IMR-90 (cell line): ENCODE results near the gene FLT3.

Source experiments
- BHLHE40 ChIP-seq: fragments of 150-350 bp; IDR thresholded peaks from 2 replicates; pipeline ENCODE4 v1.6.1; 2016; ENCODE audit warnings: mild to moderate bottlenecking, low read depth, low read length
- CEBPB ChIP-seq: IDR thresholded peaks from 2 replicates; pipeline ENCODE4 v1.6.1; 2012; ENCODE audit warnings: low read depth, low read length, improper control_type of control experiment
- CHD1 ChIP-seq: IDR thresholded peaks from 2 replicates; pipeline ENCODE4 v1.6.1; 2012; ENCODE audit warnings: low read depth, low read length, improper control_type of control experiment
- CTCF ChIP-seq: conservative IDR thresholded peaks from 2 replicates; pipeline ENCODE4 v1.5.1; 2012; ENCODE audit warnings: mild to moderate bottlenecking, low read depth, low read length, improper control_type of control experiment
- FOS ChIP-seq: fragments of 150-350 bp; IDR thresholded peaks from 2 replicates; pipeline ENCODE4 v1.6.1; 2016; ENCODE audit warnings: low read depth, low read length
- MAZ ChIP-seq: IDR thresholded peaks from 2 replicates; pipeline ENCODE4 v1.6.1; 2012; ENCODE audit warnings: low read depth, mild to moderate bottlenecking, low read length, improper control_type of control experiment, moderate library complexity, borderline replicate concordance
- MXI1 ChIP-seq: IDR thresholded peaks from 2 replicates; pipeline ENCODE4 v1.6.1; 2012; ENCODE audit warnings: low read depth, mild to moderate bottlenecking, low read length, moderate library complexity, borderline replicate concordance
- NFE2L2 ChIP-seq: fragments of 150-350 bp; IDR thresholded peaks from 2 replicates; pipeline ENCODE4 v1.6.1; 2016; ENCODE audit warnings: low read depth, mild to moderate bottlenecking, low read length
- POLR2A ChIP-seq: IDR thresholded peaks from 2 replicates; pipeline ENCODE4 v1.6.1; 2012; ENCODE audit warnings: mild to moderate bottlenecking, low read depth, low read length
- RAD21 ChIP-seq: IDR thresholded peaks from 2 replicates; pipeline ENCODE4 v1.6.1; 2012; ENCODE audit warnings: low read length, improper control_type of control experiment
- RCOR1 ChIP-seq: IDR thresholded peaks from 2 replicates; pipeline ENCODE4 v1.6.1; 2012; ENCODE audit warnings: mild to moderate bottlenecking, low read length, improper control_type of control experiment; ENCODE audit not compliant: insufficient replicate concordance
- RFX5 ChIP-seq: IDR thresholded peaks from 2 replicates; pipeline ENCODE4 v1.8.0; 2012; ENCODE audit warnings: low read depth, mild to moderate bottlenecking, low read length, moderate library complexity
- TF ChIP-seq, protein P1 (sequence below): fragments of 150-350 bp; IDR thresholded peaks from 2 replicates; pipeline ENCODE4 v1.6.1; 2017; ENCODE audit warnings: mild to moderate bottlenecking, antibody characterized with exemption, low read length, low read depth
- TF ChIP-seq, protein P2 (sequence below): fragments of 150-350 bp; IDR thresholded peaks from 2 replicates; pipeline ENCODE4 v1.6.1; 2016; ENCODE audit warnings: low read depth, mild to moderate bottlenecking, low read length, moderate library complexity, borderline replicate concordance

GRCh38 chr13:28137596-28137995 is 37.2 kb upstream of the FLT3 start:
- TF ChIP-seq MAZ, result no peak
- no peak for TF ChIP-seq CTCF
- TF ChIP-seq, protein P1, sequence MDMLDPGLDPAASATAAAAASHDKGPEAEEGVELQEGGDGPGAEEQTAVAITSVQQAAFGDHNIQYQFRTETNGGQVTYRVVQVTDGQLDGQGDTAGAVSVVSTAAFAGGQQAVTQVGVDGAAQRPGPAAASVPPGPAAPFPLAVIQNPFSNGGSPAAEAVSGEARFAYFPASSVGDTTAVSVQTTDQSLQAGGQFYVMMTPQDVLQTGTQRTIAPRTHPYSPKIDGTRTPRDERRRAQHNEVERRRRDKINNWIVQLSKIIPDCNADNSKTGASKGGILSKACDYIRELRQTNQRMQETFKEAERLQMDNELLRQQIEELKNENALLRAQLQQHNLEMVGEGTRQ, result no peak
- TF ChIP-seq CHD1, result no peak
- no peak for TF ChIP-seq MXI1
- TF ChIP-seq RAD21, result no peak
- no peak for TF ChIP-seq POLR2A
- TF ChIP-seq CEBPB, result no peak
- no peak for TF ChIP-seq RFX5
- no peak for TF ChIP-seq NFE2L2
- TF ChIP-seq RCOR1, result no peak
- TF ChIP-seq BHLHE40, result no peak
- no peak for TF ChIP-seq FOS
- TF ChIP-seq, protein P2, sequence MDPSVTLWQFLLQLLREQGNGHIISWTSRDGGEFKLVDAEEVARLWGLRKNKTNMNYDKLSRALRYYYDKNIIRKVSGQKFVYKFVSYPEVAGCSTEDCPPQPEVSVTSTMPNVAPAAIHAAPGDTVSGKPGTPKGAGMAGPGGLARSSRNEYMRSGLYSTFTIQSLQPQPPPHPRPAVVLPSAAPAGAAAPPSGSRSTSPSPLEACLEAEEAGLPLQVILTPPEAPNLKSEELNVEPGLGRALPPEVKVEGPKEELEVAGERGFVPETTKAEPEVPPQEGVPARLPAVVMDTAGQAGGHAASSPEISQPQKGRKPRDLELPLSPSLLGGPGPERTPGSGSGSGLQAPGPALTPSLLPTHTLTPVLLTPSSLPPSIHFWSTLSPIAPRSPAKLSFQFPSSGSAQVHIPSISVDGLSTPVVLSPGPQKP, result no peak
